Measurements from ENCODE around the gene ZBTB20. TPM values are rescaled to one million over a fixed set of nuclear protein-coding genes. Genes with fewer than 3 reads are reported as not detected.

ZBTB20 gene
- total RNA-seq, 1 donor from 2014 or later: 32.5 TPM

- DNase-seq (ENCODE audit: low read depth): no peak
- Histone ChIP-seq H3K36me3 (ENCODE audit: control insufficient read depth, insufficient read depth, low read length) (no peaks in the 10 kb centered on the region), H3K27me3 (ENCODE audit: control insufficient read depth, insufficient read depth, low read length) (no peaks in the 10 kb centered on the region), H3K4me3 (ENCODE audit: low read depth, low read length) (peak overlapping the region; percentile 17)
- TF ChIP-seq CTCF (IDR thresholded peaks at IDR 0.05; ENCODE audit: insufficient read depth, low read length, poor library complexity, severe bottlenecking): no peak
Observed at GRCh38 chr3:114758831-114759699, 388.0 kb downstream of the ZBTB20 start.

- no peak for TF ChIP-seq CTCF (IDR thresholded peaks at IDR 0.05; ENCODE audit: insufficient read depth, low read length, poor library complexity, severe bottlenecking)
- Histone ChIP-seq H3K27me3 (ENCODE audit: control insufficient read depth, insufficient read depth, low read length) (no peaks in the 10 kb centered on the region), H3K36me3 (ENCODE audit: control insufficient read depth, insufficient read depth, low read length) (no peaks in the 10 kb centered on the region), H3K4me3 (ENCODE audit: low read depth, low read length) (no peak overlapping the region)
- no peak for DNase-seq (ENCODE audit: low read depth)
Observed at GRCh38 chr3:114756506-114757279, 390.4 kb downstream of the ZBTB20 start.

GRCh38 chr3:114746502-114746901, 400.6 kb downstream of the ZBTB20 start:
- Histone ChIP-seq H3K27me3 (ENCODE audit: control insufficient read depth, insufficient read depth, low read length) (no peaks in the 10 kb centered on the region), H3K36me3 (ENCODE audit: control insufficient read depth, insufficient read depth, low read length) (no peaks in the 10 kb centered on the region), H3K4me3 (ENCODE audit: low read depth, low read length) (no peak overlapping the region)
- TF ChIP-seq CTCF (IDR thresholded peaks at IDR 0.05; ENCODE audit: insufficient read depth, low read length, poor library complexity, severe bottlenecking): no peak
- no peak for DNase-seq (ENCODE audit: low read depth)

- DNase-seq (ENCODE audit: low read depth): peak; percentile 92
- no peak for TF ChIP-seq CTCF (IDR thresholded peaks at IDR 0.05; ENCODE audit: insufficient read depth, low read length, poor library complexity, severe bottlenecking)
- H3K27me3 ChIP-seq (ENCODE audit: control insufficient read depth, insufficient read depth, low read length): no peaks in the 10 kb centered on the region
- H3K4me3 ChIP-seq (ENCODE audit: low read depth, low read length): peak overlapping the region; percentile 40
- no peaks in the 10 kb centered on the region for H3K36me3 ChIP-seq (ENCODE audit: control insufficient read depth, insufficient read depth, low read length)
Observed at GRCh38 chr3:114745322-114746240, 401.5 kb downstream of the ZBTB20 start.

GRCh38 chr3:114743746-114744485, 403.2 kb downstream of the ZBTB20 start:
- TF ChIP-seq CTCF (IDR thresholded peaks at IDR 0.05; ENCODE audit: insufficient read depth, low read length, poor library complexity, severe bottlenecking): no peak
- Histone ChIP-seq H3K4me3 (ENCODE audit: low read depth, low read length) (peak overlapping the region; percentile 40), H3K27me3 (ENCODE audit: control insufficient read depth, insufficient read depth, low read length) (no peaks in the 10 kb centered on the region), H3K36me3 (ENCODE audit: control insufficient read depth, insufficient read depth, low read length) (no peaks in the 10 kb centered on the region)
- no peak for DNase-seq (ENCODE audit: low read depth)
